Esophagus (tissue), 2 donors: Measurements from ENCODE around the gene TMEM9B. TPM values are rescaled to one million over a fixed set of nuclear protein-coding genes. Genes with fewer than 3 reads are reported as not detected.
"Not testable (repeated sequence)": the region's sequence is repeated elsewhere in the genome, so short reads cannot be mapped to it uniquely, and the experiment has no call there.

Experiments used
- H3K27ac ChIP-seq, 2 donors: one replicate each; pipeline ENCODE4 v1.5.1; 2013; ENCODE audit warnings: low read depth in 2 of 2, mild to moderate bottlenecking in 2 of 2, inconsistent platforms in 1 of 2, low read length in 1 of 2, moderate library complexity in 1 of 2
- H3K27me3 ChIP-seq, 2 donors: one replicate each; pipeline ENCODE4 v1.6.1; 2013; ENCODE audit warnings: low read length in 2 of 2, control low read depth in 1 of 2, mild to moderate bottlenecking in 1 of 2; ENCODE audit not compliant: insufficient read depth in 2 of 2, control insufficient read depth in 1 of 2
- H3K36me3 ChIP-seq, 2 donors: one replicate each; pipeline ENCODE4 v1.6.1; 2013; ENCODE audit warnings: low read length in 1 of 2; ENCODE audit not compliant: control insufficient read depth in 2 of 2, insufficient read depth in 2 of 2
- H3K4me1 ChIP-seq, 2 donors: one replicate each; pipeline ENCODE4 v1.6.1; 2013; ENCODE audit warnings: low read length in 1 of 2; ENCODE audit not compliant: control insufficient read depth in 2 of 2, insufficient read depth in 2 of 2
- H3K4me3 ChIP-seq, 2 donors: one replicate each; pipeline ENCODE4 v1.5.1; 2013; ENCODE audit warnings: low read length in 2 of 2, mild to moderate bottlenecking in 2 of 2, low read depth in 1 of 2, moderate library complexity in 1 of 2
- H3K9me3 ChIP-seq, 2 donors: one replicate each; pipeline ENCODE4 v1.6.1; 2013; ENCODE audit warnings: mild to moderate bottlenecking in 2 of 2, low read depth in 1 of 2, low read length in 1 of 2, moderate library complexity in 1 of 2; ENCODE audit not compliant: control insufficient read depth in 2 of 2, insufficient read depth in 1 of 2
- WGBS, 2 donors: extraction: QIAGEN DNeasy Blood & Tissue Kit; methylation state at CpG; one replicate each; pipeline ENCODE4 v1.1.7; 2013; 5-methylcytosine and 5-hydroxymethylcytosine counted together
- polyA plus RNA-seq, 2 donors: library from polyadenylated mRNA; stranded (reverse); fragments of 200-250 nt; gene quantifications; one replicate each; pipeline ENCODE4 v1.2.3, GENCODE V29; 2013
- donor health status: healthy with polysubstance abuse.
- donor health status: Bipolar disorder and iron deficiency.

TMEM9B gene
- polyA plus RNA-seq, 2 donors: 29.6 to 52.1 TPM

DNA sequence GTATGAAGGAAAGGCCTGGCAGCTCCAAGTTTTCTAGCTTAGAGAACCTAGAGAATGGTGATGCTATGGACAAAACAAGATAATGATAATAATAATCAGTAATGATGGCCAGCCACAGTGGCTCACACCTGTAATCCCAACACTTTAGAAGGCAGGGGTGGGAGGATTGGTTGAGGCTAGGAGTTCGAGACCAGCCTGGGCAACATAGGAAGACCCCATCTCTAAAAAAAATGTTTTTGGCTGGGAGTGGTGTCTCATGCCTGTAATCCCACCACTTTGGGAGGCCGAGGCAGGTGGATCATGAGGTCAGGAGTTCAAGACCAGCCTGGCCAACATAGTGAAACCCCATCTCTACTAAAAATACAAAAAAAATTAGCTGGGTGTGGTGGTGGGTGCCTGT, 28.5 kb downstream of the TMEM9B start:
- H3K27me3 ChIP-seq, H3K9me3 ChIP-seq, H3K36me3 ChIP-seq, H3K27ac ChIP-seq, H3K4me3 ChIP-seq, H3K4me1 ChIP-seq: not testable (repeated sequence)
- WGBS, 2 donors: 91 to 92% methylated on average over 2 of the region's 2 CpGs

DNA sequence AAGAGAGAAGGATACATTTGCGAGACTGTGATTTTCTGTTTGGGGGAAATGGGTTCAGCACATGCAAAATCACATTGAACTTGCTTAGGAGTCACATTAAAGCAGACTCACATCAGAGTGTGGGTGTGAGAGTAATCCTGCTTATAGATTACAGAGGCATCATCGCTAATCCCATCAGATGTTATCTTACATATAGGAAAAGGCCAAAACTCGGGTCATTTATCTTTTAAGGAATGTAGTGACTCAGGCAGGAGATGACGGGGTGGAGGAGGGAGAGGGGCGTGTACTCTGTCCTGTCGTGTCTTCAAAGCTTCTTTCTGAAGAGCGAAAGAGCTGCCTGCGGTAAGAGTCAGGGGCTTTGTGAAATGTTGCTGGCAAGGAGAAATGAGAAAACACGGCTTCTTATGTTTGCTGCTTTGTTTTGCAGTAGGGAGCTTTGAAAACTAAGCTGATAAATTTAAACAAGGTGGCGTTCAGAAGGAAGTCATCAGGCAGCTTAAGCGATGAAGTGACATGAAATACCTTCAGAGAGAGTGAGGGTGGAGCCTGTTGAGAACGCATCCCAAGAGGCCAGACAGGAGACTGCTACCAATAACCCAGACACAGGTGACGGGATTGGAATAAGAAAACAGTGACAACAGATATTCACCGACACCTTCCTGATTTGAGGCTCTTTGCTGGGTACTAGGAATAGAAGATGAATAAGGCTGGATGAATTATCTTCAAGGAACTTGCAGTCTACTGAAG, 29.3 kb downstream of the TMEM9B start:
- Histone ChIP-seq H3K4me3 (no peak overlapping the region), H3K36me3 (no peaks in the 10 kb centered on the region), H3K9me3 (no peaks in the 10 kb centered on the region), H3K27ac (no peak overlapping the region), H3K4me1 (peaks cover 0 to 2% of the 10 kb centered on the region in 2 donors), H3K27me3 (no peaks in the 10 kb centered on the region)
- 35 to 45% methylated on average over 14 of the region's 14 CpGs for whole genome bisulfite sequencing, 2 donors

DNA sequence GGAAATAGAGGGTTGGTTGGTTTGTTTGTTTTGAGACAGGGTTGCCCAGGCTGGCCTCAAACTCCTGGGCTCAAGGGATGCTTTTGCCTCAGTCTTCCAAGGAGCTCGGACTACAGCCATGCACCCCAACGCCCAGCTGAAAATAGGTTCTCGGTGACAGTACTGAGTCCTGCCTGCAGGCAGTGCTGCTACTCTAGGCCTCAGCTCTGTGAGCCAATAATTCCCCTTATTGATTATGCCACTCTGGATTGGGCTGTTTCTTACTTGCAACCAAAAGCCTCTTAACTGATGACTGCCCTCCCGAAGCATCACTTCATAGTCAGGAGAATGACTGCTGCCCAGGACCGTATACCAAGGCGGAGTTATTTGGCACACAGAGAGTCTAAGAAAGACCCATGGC, 30.3 kb downstream of the TMEM9B start:
- no peak overlapping the region for H3K27ac ChIP-seq
- no peaks in the 10 kb centered on the region for H3K36me3 ChIP-seq
- no peaks in the 10 kb centered on the region for H3K27me3 ChIP-seq
- H3K4me3 ChIP-seq: no peak overlapping the region
- H3K9me3 ChIP-seq: no peaks in the 10 kb centered on the region
- 87 to 89% methylated on average over 6 of the region's 6 CpGs for WGBS, 2 donors
- peaks cover 0 to 5% of the 10 kb centered on the region in 2 donors for H3K4me1 ChIP-seq

DNA sequence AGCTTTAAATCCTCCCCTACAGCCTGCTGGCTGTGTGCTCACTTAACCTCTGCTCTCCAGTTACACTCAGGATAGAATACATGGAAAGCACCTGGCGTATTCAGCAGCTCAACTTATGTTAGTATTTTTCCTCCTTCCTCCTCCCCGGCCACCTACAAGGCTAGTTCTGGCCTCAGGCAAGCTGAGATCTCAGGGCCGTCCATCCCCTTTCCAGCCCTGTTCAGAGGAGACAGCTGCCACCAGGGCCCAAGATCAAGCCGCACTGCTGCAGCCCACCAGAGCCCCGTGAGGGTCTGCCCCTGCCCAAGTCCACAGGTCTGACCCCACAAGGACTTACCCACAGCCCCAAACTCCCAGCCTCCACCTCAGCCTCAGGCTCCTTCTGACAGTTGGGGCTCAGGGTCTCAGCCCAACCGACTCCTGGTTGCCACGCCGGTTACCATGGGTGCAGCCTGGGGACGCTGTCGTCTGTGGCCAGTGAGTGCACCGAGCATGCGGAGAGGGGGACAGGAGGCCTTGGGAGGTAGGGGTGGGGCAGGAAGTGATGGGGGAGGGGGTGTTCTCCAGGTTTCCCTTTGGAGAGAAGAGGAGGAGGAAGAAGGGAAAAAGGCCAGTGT, 31.6 kb downstream of the TMEM9B start, which contains the start of gene C11orf16:
Gene C11orf16, minus strand, starts transcription at position 384 of the 617 bp plus-strand sequence. CDS start 639 bp downstream, outside the sequence.
- WGBS, 2 donors: 77 to 86% methylated on average over 12 of the region's 12 CpGs
- Histone ChIP-seq H3K4me3 (no peak within 1 kb of the TSS), H3K27ac (no peak within 1 kb of the TSS), H3K27me3 (no peaks in the 10 kb centered on the region), H3K36me3 (no peaks in the 10 kb centered on the region), H3K4me1 (peaks cover 0 to 6% of the 10 kb centered on the region in 2 donors), H3K9me3 (no peaks in the 10 kb centered on the region)

DNA sequence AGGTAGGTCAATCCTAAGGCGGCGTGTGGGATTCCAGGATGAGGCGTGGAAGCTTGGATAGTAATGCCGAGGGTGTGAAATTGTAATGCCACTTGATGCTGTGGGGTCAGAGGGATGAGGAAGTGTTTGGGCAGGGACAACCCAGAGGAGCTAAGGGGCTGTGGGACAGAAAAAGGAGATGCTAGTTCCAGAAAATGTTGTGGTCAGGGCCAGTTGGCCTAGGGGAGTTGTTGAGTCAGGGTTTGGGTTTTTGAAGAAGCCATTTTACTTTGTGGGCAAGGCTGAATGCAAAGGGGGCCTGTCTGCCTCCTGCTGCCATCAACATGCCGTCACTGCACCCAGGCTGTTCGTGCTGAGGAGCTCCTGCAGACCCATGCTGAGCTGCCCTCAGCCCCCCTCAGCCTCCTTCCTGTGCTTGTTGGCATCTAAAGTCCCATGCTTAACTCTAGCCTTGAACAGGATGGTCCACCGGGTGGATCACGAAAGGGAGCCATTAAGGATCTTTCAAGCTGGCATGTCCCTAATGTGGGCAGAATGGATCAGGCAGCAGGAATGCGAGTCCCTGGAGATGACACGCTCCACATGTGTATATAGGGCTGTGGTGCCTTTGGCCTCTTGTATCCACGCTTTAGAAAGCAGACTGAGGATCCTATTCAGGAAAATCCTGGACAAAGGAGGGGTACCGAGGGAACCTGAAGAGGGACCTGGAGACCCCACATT, 33.6 kb downstream of the TMEM9B start:
- Histone ChIP-seq H3K9me3 (no peaks in the 10 kb centered on the region), H3K27me3 (no peaks in the 10 kb centered on the region), H3K27ac (no peak overlapping the region), H3K4me3 (no peak overlapping the region), H3K36me3 (peaks cover 0 to 3% of the 10 kb centered on the region in 2 donors), H3K4me1 (peaks cover 0 to 6% of the 10 kb centered on the region in 2 donors)
- WGBS, 2 donors: 95% methylated on average over 12 of the region's 12 CpGs

DNA sequence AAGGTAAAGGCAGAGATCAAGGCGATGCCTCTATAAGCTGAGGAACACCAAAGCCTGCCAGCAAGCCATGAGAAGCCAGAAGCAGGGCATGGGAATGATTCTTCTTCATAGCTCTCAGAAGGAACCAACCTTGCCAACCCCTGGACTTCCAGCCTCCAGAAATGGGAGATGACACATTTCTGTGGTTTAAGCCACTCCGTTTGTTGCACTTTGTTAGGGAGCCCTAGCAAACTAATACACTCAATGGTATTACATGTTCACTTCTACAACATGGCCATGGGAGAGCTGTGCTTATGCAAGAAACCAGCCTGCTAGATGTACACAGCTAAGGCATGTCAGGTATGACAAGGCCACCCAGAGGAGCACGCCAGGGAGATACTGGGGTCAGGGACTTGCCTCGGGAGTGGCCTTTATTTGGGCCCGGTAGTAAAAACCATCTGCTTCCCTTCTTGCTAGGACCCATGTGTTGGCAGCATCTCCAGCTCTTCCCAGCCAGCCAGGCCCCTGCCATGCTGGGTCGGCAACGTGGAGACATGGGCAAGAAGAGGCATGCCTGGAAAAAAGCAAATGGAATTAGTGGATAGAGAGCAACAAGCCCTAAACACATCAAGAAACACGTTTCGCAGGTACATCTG, 35.1 kb downstream of the TMEM9B start:
- H3K27me3 ChIP-seq: no peaks in the 10 kb centered on the region
- WGBS, 2 donors: 60 to 67% methylated on average over 9 of the region's 9 CpGs

DNA sequence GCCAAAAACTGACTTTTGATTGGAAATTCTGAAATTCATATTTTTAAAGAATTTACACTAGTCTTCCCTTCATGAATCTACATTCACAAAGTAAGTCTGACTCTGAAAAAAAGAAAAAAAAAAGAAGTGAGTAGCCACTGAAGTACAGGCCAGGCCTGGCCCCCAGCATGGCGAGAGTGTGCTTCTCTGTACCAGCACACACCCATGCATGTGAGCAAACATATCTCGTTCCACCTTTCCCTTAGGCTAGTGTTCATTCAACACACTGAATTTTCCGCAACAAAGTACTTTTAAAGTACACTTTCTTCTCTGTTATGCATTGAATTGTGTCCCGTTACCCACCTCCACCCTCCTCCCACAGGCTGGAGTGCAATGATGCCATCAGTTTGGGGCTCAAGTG, 36.0 kb downstream of the TMEM9B start:
- 65 to 74% methylated on average over 4 of the region's 4 CpGs for WGBS, 2 donors
- no peaks in the 10 kb centered on the region for H3K9me3 ChIP-seq
- H3K4me3 ChIP-seq: no peak overlapping the region
- H3K27me3 ChIP-seq: no peaks in the 10 kb centered on the region
- peaks cover 0 to 6% of the 10 kb centered on the region in 2 donors for H3K4me1 ChIP-seq
- no peak overlapping the region for H3K27ac ChIP-seq
- peaks cover 0 to 3% of the 10 kb centered on the region in 2 donors for H3K36me3 ChIP-seq

More for the DNA sequence above, 35.1 kb downstream of the TMEM9B start:
- no peak overlapping the region for H3K4me3 ChIP-seq
- H3K9me3 ChIP-seq: no peaks in the 10 kb centered on the region
- peaks cover 0 to 3% of the 10 kb centered on the region in 2 donors for H3K36me3 ChIP-seq
- peaks cover 0 to 6% of the 10 kb centered on the region in 2 donors for H3K4me1 ChIP-seq
- no peak overlapping the region for H3K27ac ChIP-seq

DNA sequence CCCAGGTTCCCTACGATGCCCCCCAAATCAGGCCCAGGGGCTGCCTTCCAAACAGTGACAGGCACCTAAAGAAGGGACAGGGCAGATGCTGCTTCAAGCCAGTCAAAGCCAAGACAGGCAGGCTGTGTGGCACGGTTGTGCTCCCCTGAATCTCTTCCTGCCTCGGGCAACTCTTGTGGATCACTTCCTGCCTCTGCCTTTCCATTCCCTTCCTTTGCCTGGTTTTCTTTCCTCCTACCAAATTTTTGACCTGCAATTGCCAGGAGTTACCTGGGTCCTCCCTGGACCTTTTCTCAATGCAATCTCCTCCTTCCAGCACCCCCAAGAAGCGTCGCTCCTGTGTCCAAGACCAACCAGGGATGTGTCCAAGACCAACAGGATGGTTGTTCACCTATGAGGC, 37.0 kb downstream of the TMEM9B start:
- 77 to 83% methylated on average over 5 of the region's 5 CpGs for WGBS, 2 donors
- peaks cover 0 to 6% of the 10 kb centered on the region in 2 donors for H3K4me1 ChIP-seq
- H3K9me3 ChIP-seq: no peaks in the 10 kb centered on the region
- H3K27me3 ChIP-seq: no peaks in the 10 kb centered on the region
- H3K36me3 ChIP-seq: peaks cover 3 to 6% of the 10 kb centered on the region in 2 donors
- no peak overlapping the region for H3K27ac ChIP-seq
- H3K4me3 ChIP-seq: no peak overlapping the region

DNA sequence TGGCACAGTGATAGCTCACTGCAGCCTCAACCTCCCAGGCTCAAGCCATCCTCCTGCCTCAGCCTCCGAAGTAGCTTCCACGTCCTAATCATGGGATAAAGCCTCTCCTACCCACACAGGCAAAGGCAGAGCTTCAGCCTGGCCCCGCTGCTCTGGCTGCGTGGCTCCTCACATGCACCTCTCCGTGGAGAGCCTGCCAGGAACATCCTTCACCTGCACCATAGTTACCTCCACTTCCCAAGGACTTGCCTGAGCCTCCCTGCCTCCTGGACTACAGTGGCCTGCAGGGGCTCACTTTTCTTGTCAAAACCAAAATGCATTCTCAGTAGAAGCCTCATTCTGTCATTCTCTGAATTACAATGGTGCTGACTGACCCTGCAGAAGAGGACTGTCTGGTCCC, 38.0 kb downstream of the TMEM9B start:
- no peaks in the 10 kb centered on the region for H3K9me3 ChIP-seq
- H3K27ac ChIP-seq: no peak overlapping the region
- no peak overlapping the region for H3K4me3 ChIP-seq
- peaks cover 0 to 4% of the 10 kb centered on the region in 2 donors for H3K4me1 ChIP-seq
- no peaks in the 10 kb centered on the region for H3K27me3 ChIP-seq
- WGBS, 2 donors: 93 to 96% methylated on average over 5 of the region's 5 CpGs
- peaks cover 5 to 6% of the 10 kb centered on the region in 2 donors for H3K36me3 ChIP-seq
